ENCODE results near the gene PLPPR4. TPM values are rescaled to one million over a fixed set of nuclear protein-coding genes. Genes with fewer than 3 reads are reported as not detected.

The PLPPR4 gene
- 1.9 and 46.9 TPM in 2 replicates for total RNA-seq

GRCh38 chr1:99264201-99265021 lies at the start of gene PLPPR4:
Gene PLPPR4 (plus strand): TSS chr1:99264492. CDS start chr1:99264594, 102 bp downstream.

